CD4-positive, alpha-beta T cell treated with Interleukin-6 for 4 hours (primary cell): Measurements from ENCODE around the gene PERCC1.
"Not testable (repeated sequence)": the region's sequence is repeated elsewhere in the genome, so short reads cannot be mapped to it uniquely, and the experiment has no call there.

Source experiments
- DNase-seq: peaks from one replicate; pipeline ENCODE4 v3.0.0-alpha.2; 2020; ENCODE audit warnings: mixed read lengths

The PERCC1 gene

DNA sequence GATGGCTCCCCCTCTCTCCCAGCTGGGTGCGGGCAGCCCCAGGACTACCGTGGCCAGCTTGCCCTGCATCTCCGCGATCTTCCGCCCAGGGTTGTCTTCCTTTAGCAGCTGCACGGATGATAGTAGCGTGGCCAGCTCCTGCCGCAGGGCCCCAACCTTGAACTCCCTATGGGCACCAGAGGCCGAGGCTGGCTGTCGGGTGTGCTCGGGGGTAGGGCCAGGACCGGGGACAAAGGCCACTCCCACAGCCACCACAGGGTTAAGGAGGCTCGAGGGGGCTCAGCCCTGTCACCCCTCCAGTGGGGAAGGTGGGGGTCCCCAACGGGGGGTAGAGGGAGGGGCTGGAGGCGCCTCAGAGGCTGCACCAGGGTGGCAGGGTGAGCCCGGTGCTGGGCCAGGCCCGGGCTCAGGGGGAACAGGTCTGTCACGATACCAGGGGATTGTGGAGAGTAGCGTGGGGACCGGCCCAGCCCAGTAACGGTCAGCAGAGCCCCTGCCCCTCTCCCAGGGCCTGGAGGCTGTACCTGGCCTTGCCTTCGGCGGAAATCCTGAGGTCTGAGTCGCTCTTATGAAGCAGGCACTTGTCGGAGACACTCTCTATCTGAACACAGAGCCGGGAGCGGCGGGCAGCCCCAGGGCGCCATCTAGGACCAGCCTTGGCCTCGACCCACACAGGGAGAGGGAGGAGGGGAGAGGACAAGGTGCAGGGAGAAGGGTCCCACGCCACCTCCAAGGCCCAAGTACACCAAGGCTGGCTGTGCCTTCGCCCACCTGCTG, 5.2 kb downstream of the PERCC1 start:
- no peak for DNase-seq

GRCh38 chr16:1436731-1437355, 6.0 kb downstream of the PERCC1 start:
- no peak for DNase-seq

- no peak for DNase-seq
Observed at GRCh38 chr16:1437606-1438005, 6.7 kb downstream of the PERCC1 start.

- DNase-seq: no peak
Observed at GRCh38 chr16:1438229-1439057, 7.6 kb downstream of the PERCC1 start.

DNA sequence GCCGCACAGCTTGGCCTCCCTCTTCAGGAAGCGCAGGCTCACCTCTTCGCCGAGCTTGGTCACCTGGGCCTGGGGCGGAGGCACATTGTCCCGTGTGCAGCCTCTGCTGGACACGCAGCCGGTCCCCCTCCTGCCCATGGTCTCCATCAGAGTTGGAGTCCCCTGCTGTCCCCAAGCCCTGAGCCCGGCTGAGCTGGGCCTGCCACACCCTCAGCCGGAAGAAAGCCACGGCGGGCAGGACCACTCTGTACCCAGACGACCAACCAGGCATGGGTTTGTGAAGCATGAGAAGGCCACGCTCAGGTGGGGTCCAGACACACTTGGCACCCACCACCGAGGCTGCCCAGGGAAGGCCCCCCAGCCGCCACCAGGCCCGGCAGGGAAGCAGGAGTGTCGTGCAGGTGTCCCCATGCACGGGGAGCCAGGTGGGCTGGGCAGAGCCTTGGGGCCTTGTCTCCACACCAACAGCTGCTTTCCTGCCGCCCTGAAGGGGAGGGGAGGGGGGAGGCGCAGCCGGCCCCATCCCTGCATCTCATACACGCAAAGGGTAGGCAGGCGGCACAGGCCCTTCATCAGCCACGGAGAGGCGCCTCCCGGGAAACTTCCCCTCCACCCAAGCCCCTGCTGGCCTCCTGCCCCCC, 8.3 kb downstream of the PERCC1 start:
- DNase-seq: no peak

GRCh38 chr16:1439699-1440074, 8.8 kb downstream of the PERCC1 start:
- DNase-seq: not testable (repeated sequence)

DNA sequence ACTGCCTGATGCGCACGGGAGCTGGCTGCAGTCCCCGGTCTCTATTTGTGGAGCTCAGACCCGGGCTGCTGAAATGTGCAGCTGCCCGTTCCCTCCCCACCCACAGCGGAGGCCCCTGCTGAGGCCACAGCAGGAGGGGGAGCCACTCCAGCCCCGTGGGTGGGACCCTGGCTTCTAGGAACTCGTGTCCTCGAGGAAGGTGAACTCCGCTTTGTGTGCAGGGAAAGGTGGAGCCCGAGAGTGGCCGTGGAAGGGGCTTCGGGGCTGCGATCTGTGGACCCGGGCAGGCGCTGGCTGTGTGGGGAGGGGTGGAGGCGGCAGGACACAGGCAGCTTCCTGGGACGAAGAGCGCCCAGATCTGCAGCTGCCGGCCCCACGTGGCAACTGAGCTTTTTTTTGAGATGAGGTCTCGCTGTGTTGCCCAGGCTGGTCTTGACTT, 10.5 kb downstream of the PERCC1 start:
- DNase-seq: no peak

GRCh38 chr16:1442697-1443096, 11.8 kb downstream of the PERCC1 start:
- no peak for DNase-seq

- DNase-seq: no peak
Observed at GRCh38 chr16:1443403-1443973, 12.6 kb downstream of the PERCC1 start.

- no peak for DNase-seq
Observed at GRCh38 chr16:1443980-1444729, 13.3 kb downstream of the PERCC1 start, which contains the start of gene CCDC154. Gene CCDC154 (minus strand): TSS chr16:1444556. CDS start chr16:1444322, 234 bp downstream.

- no peak for DNase-seq
Observed at GRCh38 chr16:1444730-1445517, 14.0 kb downstream of the PERCC1 start.

DNA sequence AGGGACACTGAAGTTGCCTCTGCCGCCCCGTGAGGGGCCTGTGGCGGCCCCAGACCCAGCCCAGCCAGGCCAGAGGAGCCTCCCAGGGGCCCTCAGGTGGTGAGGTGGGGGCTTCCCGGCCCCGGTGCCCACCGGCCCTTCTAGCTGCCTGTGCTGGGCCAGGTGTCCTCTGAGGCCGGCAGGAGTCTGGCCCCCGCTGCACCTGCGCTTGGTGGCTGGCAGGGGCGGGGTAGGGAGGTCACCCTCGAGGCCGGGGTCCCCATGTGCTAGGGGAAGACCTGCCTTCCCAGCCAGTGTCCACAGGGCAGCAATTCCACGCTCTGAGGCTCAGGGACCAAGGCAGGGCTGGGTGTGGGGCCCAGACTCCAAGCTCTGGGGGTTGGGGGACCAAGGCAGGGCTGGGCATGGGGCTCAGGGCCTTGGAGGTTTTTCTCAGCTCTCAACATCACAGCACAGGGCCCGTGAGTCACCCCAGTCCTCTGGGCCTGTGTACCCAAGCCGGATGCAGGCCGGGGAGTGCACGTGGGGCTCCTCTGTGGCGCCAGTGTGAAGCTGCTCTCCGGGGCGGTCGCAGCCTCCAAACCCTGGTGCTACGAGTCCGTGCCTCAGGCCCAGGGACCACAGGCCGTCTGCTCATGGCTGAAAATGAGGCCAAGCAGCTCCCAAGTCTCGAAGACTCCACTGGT, 14.8 kb downstream of the PERCC1 start:
- DNase-seq: no peak

- DNase-seq: no peak
Observed at GRCh38 chr16:1446296-1447080, 15.6 kb downstream of the PERCC1 start.

- no peak for DNase-seq
Observed at GRCh38 chr16:1447965-1448364, 17.1 kb downstream of the PERCC1 start.

DNA sequence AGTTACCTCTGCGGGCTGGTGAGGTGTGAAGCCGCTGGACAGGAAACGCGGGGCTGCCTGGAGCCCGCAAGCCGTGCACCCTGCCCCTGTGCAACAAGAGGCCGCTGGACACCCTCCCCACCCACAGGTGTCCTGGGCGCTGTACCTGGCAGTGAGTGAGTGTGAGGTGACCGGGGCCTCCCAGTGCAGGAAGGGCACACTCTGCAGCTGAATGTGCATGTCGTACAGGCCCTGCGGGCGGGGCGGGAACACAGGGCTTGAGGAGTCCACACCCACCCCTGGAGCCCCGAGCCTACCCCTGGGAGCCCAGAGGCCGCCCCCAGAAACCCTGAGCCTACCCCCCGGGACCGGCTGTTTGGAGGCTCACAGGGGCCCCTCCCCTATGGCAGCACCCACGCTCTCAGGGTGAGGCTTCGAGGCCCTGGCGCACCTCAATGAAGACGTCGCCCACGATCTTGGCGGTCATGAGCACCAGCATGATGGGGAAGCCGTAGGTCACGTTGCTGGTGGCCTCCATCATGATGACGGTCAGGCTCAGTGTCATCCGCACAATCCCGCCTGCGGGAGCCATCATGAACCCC, 17.7 kb downstream of the PERCC1 start:
- peak; percentile 0 for DNase-seq

- no peak for DNase-seq
Observed at GRCh38 chr16:1449201-1449788, 18.4 kb downstream of the PERCC1 start.

DNA sequence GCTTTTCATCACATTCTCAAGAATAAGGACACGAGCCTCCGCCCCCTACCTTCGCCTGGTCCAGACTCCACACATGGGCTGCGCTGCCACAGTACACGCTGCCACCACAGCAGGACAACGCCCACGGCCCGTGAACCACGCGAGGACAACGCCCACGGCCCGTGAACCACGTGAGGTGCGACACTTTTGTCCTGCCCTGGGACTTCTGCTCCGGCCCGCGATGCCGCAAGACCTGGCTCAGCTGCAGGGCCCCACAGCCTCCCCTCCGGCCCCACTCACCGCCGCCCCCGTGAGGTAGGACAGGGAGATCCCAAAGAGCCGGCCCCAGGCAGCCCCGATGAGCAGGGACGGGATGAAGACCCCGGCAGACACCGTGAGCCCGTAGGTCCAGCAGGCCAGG, 19.3 kb downstream of the PERCC1 start:
- DNase-seq: no peak

DNA sequence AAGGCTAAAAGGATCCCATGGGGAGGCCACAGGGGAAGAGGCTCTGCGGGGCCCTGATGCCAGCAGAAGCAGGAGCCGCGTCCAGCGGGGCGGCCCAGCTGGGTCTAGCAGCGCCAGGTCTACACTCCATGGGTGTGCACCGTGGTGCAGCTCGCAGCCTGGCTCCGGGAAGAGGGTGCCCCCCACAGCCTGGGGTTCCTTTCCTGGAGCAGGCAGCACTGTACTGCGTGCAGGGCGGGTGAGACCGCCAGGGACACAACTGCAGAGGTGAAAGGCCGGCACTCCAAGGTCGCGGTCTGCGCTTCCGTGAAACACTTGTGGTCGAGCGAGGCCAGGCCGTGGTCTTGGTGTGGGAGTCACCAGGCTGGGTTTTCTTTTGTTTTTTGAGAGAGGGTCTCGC, 20.0 kb downstream of the PERCC1 start:
- DNase-seq: no peak
